ENCODE measurements around the gene CSTA. TPM values are rescaled to one million over a fixed set of nuclear protein-coding genes. Genes with fewer than 3 reads are reported as not detected.

Gene CSTA
- total and polyA plus RNA-seq, 2 of the 13 experiments (the other 11 are each of a cell fraction or from before 2014, with no cell fraction given): 3.9 to 11.0 TPM

GRCh38 chr3:122365582-122366378, 40.7 kb downstream of the CSTA start (continued):
- TF ChIP-seq ZNF614 (CRISPR knock-in tag; IDR thresholded peaks at IDR 0.05; ENCODE audit: borderline replicate concordance) (peak; percentile 96), NR2C2 (CRISPR knock-in tag; IDR thresholded peaks at IDR 0.05; ENCODE audit: borderline replicate concordance) (peak; percentile 62; the same call in 1 of the 2 replicates), ESRRA (CRISPR knock-in tag; IDR thresholded peaks at IDR 0.05; ENCODE audit: low read depth) (peak; percentile 86), FOXK2 (IDR thresholded peaks at IDR 0.05) (peak; percentile 51), FOXA3 (CRISPR knock-in tag; IDR thresholded peaks at IDR 0.05) (peak; percentile 97), ZMYM3 (CRISPR knock-in tag; IDR thresholded peaks at IDR 0.05) (peak; percentile 80; the same call in 1 of the 2 replicates), HNF4G (IDR thresholded peaks at IDR 0.05; ENCODE audit: borderline replicate concordance, low read depth, low read length) (peak; percentile 97), HNF4G (CRISPR knock-in tag; IDR thresholded peaks at IDR 0.05; ENCODE audit: borderline replicate concordance, low read depth) (peak; percentile 96), TCF7 (IDR thresholded peaks at IDR 0.05; ENCODE audit: low read depth) (peak; percentile 40; the same call in 1 of the 2 replicates), SMARCC2 (IDR thresholded peaks at IDR 0.05) (peak; percentile 98), SP5 (CRISPR knock-in tag; IDR thresholded peaks at IDR 0.05; ENCODE audit: borderline replicate concordance, low read depth) (0 out of 2 replicates have a peak, but pooled peaks have one; percentile 28), FOXA1 (IDR thresholded peaks at IDR 0.05) (peak; percentile 85), FOXA1 (CRISPR knock-in tag; IDR thresholded peaks at IDR 0.05) (peak; percentile 95), ZSCAN9 (CRISPR knock-in tag; IDR thresholded peaks at IDR 0.05; ENCODE audit: borderline replicate concordance) (peak; percentile 83; the same call in 1 of the 2 replicates), YEATS2 (CRISPR knock-in tag; IDR thresholded peaks at IDR 0.05; ENCODE audit: borderline replicate concordance) (peak; percentile 38; the same call in 1 of the 2 replicates), ZNF749 (CRISPR knock-in tag; IDR thresholded peaks at IDR 0.05; ENCODE audit: borderline replicate concordance) (peak; percentile 50; the same call in 1 of the 2 replicates), GZF1 (CRISPR knock-in tag; IDR thresholded peaks at IDR 0.05) (0 out of 2 replicates have a peak, but pooled peaks have one; percentile 33), POGZ (CRISPR knock-in tag; IDR thresholded peaks at IDR 0.05) (peak; percentile 90), NCOR1 (IDR thresholded peaks at IDR 0.05; ENCODE audit: borderline replicate concordance, low read length) (peak; percentile 93), HNF1B (CRISPR knock-in tag; IDR thresholded peaks at IDR 0.05) (peak; percentile 66; the same call in 1 of the 2 replicates), ZNF264 (CRISPR knock-in tag; IDR thresholded peaks at IDR 0.05) (peak; percentile 88)
- TF ChIP-seq, protein P1, sequence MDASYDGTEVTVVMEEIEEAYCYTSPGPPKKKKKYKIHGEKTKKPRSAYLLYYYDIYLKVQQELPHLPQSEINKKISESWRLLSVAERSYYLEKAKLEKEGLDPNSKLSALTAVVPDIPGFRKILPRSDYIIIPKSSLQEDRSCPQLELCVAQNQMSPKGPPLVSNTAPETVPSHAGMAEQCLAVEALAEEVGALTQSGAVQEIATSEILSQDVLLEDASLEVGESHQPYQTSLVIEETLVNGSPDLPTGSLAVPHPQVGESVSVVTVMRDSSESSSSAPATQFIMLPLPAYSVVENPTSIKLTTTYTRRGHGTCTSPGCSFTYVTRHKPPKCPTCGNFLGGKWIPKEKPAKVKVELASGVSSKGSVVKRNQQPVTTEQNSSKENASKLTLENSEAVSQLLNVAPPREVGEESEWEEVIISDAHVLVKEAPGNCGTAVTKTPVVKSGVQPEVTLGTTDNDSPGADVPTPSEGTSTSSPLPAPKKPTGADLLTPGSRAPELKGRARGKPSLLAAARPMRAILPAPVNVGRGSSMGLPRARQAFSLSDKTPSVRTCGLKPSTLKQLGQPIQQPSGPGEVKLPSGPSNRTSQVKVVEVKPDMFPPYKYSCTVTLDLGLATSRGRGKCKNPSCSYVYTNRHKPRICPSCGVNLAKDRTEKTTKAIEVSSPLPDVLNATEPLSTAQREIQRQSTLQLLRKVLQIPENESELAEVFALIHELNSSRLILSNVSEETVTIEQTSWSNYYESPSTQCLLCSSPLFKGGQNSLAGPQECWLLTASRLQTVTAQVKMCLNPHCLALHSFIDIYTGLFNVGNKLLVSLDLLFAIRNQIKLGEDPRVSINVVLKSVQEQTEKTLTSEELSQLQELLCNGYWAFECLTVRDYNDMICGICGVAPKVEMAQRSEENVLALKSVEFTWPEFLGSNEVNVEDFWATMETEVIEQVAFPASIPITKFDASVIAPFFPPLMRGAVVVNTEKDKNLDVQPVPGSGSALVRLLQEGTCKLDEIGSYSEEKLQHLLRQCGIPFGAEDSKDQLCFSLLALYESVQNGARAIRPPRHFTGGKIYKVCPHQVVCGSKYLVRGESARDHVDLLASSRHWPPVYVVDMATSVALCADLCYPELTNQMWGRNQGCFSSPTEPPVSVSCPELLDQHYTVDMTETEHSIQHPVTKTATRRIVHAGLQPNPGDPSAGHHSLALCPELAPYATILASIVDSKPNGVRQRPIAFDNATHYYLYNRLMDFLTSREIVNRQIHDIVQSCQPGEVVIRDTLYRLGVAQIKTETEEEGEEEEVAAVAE (CRISPR knock-in tag; IDR thresholded peaks at IDR 0.05; ENCODE audit: borderline replicate concordance): peak; percentile 38; the same call in 1 of the 2 replicates
- TF ChIP-seq, protein P2, sequence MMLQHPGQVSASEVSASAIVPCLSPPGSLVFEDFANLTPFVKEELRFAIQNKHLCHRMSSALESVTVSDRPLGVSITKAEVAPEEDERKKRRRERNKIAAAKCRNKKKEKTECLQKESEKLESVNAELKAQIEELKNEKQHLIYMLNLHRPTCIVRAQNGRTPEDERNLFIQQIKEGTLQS (CRISPR knock-in tag; IDR thresholded peaks at IDR 0.05): peak; percentile 97

Data from HepG2 (cell line).